Right ventricle myocardium inferior (tissue), 1 donor: Measurements from ENCODE around the gene PTPRN2. TPM values are rescaled to one million over a fixed set of nuclear protein-coding genes. Genes with fewer than 3 reads are reported as not detected.
"Not testable (repeated sequence)": the region's sequence is repeated elsewhere in the genome, so short reads cannot be mapped to it uniquely, and the experiment has no call there.

ENCODE experiments used
- ATAC-seq: fragments of 200-7000 bp; cut with Tn5 transposase; one replicate; pipeline ENCODE4 v1.9.1; 2020; ENCODE audit warnings: mild to moderate bottlenecking, moderate library complexity
- DNase-seq: peaks from one replicate; pipeline ENCODE4 v3.0.0; 2021; ENCODE audit errors: missing footprints
- intact Hi-C: fragments of 100-400 bp; cut with DNase I; formaldehyde crosslinking; loops from one replicate; pipeline ENCODE4 v1.11.0; 2022
- total RNA-seq: library from RNA; stranded (reverse); fragmentation: NEBNext Ultra II Directional; extraction: Animal tissue kit (Norgen Biotek cat#: 25700); gene quantifications from one replicate; pipeline ENCODE4 v1.2.1, GENCODE V29; 2021
- donor health status: DM: no; HTN: yes; CAD: no; lungs with severe emphysema.

PTPRN2 gene
- total RNA-seq, 1 donor from 2014 or later: 1.6 TPM

- no peak for DNase-seq
- ATAC-seq: no peak
- intact Hi-C loops: no loop called here
These were observed 841.6 kb downstream of the PTPRN2 start for GRCh38 chr7:157745721-157746709.

- intact Hi-C loops: no loop called here
- DNase-seq (no peak), ATAC-seq (no peak)
These were observed 842.6 kb downstream of the PTPRN2 start for GRCh38 chr7:157744786-157745601.

- ATAC-seq (no peak), DNase-seq (no peak)
- intact Hi-C loops: no loop called here
These were observed 843.7 kb downstream of the PTPRN2 start for GRCh38 chr7:157743781-157744525.

GRCh38 chr7:157740251-157740798, 847.3 kb downstream of the PTPRN2 start:
- ATAC-seq (no peak), DNase-seq (no peak)

GRCh38 chr7:157739650-157740049, 848.0 kb downstream of the PTPRN2 start:
- intact Hi-C loops: no loop called here
- no peak for ATAC-seq
- DNase-seq: no peak

More at GRCh38 chr7:157740251-157740798, 847.3 kb downstream of the PTPRN2 start:
- intact Hi-C loops: no loop called here

- intact Hi-C loops: no loop called here
- DNase-seq (no peak), ATAC-seq (no peak)
These were observed 848.6 kb downstream of the PTPRN2 start for GRCh38 chr7:157739031-157739430.

GRCh38 chr7:157738066-157738460, 849.6 kb downstream of the PTPRN2 start:
- DNase-seq: no peak
- intact Hi-C loops: no loop called here
- ATAC-seq: no peak

GRCh38 chr7:157737151-157738065, 850.2 kb downstream of the PTPRN2 start:
- DNase-seq (no peak), ATAC-seq (no peak)
- intact Hi-C loops: no loop called here

GRCh38 chr7:157736341-157736740, 851.3 kb downstream of the PTPRN2 start:
- ATAC-seq (no peak), DNase-seq (no peak)
- intact Hi-C loops: no loop called here

- DNase-seq (no peak), ATAC-seq (no peak)
- intact Hi-C loops: no loop called here
These were observed 851.8 kb downstream of the PTPRN2 start for GRCh38 chr7:157735826-157736225.

GRCh38 chr7:157734676-157735640, 852.7 kb downstream of the PTPRN2 start:
- ATAC-seq (no peak), DNase-seq (no peak)
- intact Hi-C loops: no loop called here

- ATAC-seq: not testable (repeated sequence)
These were observed 853.7 kb downstream of the PTPRN2 start for GRCh38 chr7:157733760-157734395.

GRCh38 chr7:157731126-157731525, 856.5 kb downstream of the PTPRN2 start:
- intact Hi-C loops: no loop called here
- DNase-seq: no peak
- no peak for ATAC-seq

More at GRCh38 chr7:157733760-157734395, 853.7 kb downstream of the PTPRN2 start:
- intact Hi-C loops, DNase-seq: not testable (repeated sequence)

- intact Hi-C loops: no loop called here
- DNase-seq (no peak), ATAC-seq (no peak)
These were observed 857.0 kb downstream of the PTPRN2 start for GRCh38 chr7:157730614-157731013.

GRCh38 chr7:157729566-157729965, 858.1 kb downstream of the PTPRN2 start:
- no peak for DNase-seq
- intact Hi-C loops: no loop called here
- ATAC-seq: no peak

- DNase-seq (no peak), ATAC-seq (no peak)
- intact Hi-C loops: no loop called here
These were observed 859.5 kb downstream of the PTPRN2 start for GRCh38 chr7:157727964-157728615.
